Sciatic nerve (tissue), 2 donors: ENCODE measurements around the gene TLK1. TPM values are rescaled to one million over a fixed set of nuclear protein-coding genes. Genes with fewer than 3 reads are reported as not detected.
"Not testable (repeated sequence)": the region's sequence is repeated elsewhere in the genome, so short reads cannot be mapped to it uniquely, and the experiment has no call there.

ENCODE experiments used
- ATAC-seq: fragments of 200-7000 bp; cut with Tn5 transposase; one replicate; pipeline ENCODE4 v1.9.1; 2020; ENCODE audit warnings: mild to moderate bottlenecking, moderate library complexity
- DNase-seq: peaks from one replicate; pipeline ENCODE4 v3.0.0-alpha.2; 2020; ENCODE audit warnings: low spot score
- intact Hi-C: fragments of 100-400 bp; cut with DNase I; formaldehyde crosslinking; loops from one replicate; pipeline ENCODE4 v1.14.2; 2022
- total RNA-seq: library from RNA; stranded (reverse); fragmentation: NEBNext Ultra II Directional; extraction: Animal tissue kit (Norgen Biotek cat#: 25700); gene quantifications from one replicate; pipeline ENCODE4 v1.2.1, GENCODE V29; 2021
- donor health status: DM: no; HTN: no; CAD: no.
- donor health status: DM: no; HTN: no; CAD: no.

TLK1 gene
- total RNA-seq, 1 donor from 2014 or later, result 56.8 TPM

DNA sequence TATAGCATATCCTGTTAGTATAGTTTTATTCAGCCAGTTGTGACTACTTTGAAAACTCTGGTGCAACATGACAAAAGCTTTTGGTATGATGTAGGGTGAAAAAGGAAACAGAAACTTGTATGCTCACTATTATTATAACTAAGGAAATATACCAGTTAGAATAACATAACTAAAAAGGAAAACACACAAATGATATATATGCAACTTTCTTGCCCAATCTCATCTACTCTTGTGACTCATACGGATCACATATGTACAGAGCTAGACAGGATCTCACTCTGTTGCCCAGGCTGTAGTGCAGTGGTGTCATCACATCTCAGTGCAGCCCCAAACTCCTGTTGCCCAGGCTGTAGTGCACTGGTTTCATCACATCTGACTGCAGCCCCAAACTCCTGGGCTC, 12.4 kb upstream of the TLK1 start:
- ATAC-seq, result no peak
- intact Hi-C loops, result no loop called here

DNA sequence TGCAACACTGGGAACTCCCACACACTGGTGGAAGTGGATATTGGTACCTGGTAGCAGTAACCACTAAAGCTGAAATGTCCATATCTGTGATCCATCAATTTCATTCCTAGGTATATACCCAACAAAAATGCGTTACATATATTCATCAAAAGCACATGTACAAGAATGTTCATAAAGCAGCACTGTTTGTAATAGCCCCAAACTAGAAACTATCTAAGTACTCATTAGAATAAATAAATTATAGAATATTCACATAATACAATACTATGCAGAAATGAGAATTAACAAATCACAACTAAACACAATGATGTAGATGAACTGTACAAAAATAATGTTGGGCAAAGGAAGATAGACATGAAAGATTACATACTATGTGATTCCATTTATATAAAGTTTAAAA, 11.1 kb upstream of the TLK1 start:
- DNase-seq (no peak), ATAC-seq (no peak)
- intact Hi-C loops, result no loop called here

More for the DNA sequence above, 12.4 kb upstream of the TLK1 start:
- DNase-seq, result no peak

DNA sequence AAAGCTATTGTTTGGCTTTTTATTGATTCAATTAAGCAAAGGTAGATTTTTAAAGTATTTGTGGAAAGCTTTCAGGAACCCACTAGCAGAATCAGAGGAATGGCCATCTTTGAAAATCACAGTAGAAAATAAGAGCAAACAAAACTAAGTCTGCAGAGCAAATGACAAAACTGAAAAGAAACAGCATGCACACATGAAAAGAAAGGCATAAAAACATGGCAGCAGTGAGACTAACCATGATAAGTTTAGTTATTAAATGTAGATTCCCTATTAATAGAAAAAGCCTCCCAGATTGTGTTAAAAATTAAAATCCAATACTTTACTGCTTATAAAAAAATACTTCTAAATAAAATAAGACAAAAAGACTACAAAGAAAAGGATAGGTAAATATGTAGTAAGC, 9.1 kb upstream of the TLK1 start:
- intact Hi-C loops, result no loop called here
- DNase-seq (no peak), ATAC-seq (no peak)

DNA sequence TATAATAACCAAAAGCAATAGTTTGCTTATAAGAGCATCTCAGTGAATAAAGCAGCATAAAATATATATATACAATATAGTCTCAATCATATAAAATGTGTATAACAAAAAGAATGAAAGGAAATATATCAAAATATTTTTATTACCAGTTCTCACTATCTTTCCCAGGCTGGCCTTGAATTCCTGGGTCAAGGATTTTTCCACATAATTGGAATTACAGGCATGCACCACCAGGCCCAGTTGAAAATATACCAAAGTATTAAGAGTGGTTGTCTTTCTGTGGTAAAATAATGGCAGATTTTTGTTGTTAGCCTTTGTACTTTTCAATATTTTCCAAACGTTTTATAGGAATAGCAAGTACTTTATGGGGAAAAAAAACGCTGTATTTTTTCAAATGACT, 8.6 kb upstream of the TLK1 start:
- DNase-seq (no peak), ATAC-seq (no peak)
- intact Hi-C loops, result no loop called here

DNA sequence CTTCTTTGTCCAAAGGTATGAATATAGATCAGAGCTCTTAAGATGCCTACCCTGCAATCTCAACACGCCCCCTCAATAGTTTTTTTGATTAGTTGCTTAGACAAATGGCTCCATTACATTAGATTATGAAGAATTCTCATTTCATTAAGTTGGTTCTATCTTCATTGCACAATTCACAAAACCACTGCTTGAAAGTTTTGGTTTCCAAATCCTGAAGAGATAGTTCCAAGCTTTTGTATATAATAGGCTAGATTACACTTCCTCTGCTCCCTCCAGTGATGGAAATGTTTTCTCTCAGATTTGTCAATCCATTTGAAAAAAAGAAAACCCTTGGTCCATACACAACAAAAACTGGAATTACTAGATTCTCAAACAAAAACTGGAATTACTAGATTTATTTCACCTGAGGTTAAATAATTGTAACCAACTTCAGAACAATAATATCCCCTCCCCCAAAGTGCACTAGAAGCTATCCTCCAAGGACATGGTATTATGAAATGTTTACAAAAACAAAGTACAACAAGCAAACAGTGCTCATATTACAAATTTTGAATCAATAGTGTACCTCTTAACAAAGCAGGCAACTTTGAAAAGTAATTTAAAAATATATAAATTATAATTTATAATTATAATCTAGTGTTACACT, 6.8 kb upstream of the TLK1 start:
- no peak for ATAC-seq
- no peak for DNase-seq
- intact Hi-C loops, result no loop called here

DNA sequence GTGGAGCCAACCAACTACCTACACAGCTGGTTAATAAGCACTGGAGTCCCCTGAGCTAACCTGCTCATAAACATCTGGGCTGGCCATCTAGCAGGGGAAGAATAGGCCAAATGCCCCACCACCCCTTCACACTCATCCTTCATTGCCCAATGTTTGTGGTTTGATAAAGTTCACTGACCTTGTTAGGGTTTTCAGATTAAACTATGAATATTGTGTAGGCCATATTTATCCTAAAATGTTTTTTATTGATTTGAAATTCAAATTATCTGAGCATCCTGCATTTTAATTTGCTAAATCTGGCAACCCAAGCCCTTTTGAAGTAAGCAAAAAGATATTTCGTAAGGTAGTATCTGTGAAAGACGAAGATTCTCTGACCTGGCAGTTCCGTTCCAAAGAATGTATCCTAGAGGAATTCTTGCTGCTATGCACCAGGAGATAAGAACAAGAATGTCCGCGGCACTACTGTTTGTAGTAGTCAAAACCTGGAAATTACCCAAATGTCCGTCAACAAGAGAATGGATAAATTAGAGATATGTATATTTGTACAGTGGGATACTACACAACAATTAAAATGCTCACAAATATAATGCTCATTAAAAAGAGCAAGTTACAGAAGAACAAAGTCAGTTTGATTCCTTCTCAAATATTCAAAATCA, 5.8 kb upstream of the TLK1 start:
- intact Hi-C loops, result no loop called here
- DNase-seq, result no peak
- ATAC-seq, result no peak

DNA sequence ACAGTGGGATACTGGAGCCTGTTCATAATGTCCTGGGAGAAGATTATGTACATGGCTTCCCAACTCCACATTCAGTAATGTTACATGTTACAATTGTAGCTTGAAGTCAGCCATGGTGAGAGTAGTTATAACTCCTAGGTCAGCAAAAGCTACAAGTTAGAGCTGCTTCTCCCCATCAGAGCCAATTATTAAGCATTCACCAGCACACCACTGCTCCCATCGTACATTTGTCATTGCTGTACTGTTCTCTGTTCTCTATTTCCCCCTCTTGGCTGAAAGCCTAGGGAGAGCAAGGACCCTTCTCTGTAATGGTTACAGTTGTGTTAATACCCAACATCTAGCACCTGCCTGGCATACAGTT, 5.3 kb upstream of the TLK1 start:
- intact Hi-C loops, result no loop called here
- ATAC-seq (no peak), DNase-seq (no peak)

DNA sequence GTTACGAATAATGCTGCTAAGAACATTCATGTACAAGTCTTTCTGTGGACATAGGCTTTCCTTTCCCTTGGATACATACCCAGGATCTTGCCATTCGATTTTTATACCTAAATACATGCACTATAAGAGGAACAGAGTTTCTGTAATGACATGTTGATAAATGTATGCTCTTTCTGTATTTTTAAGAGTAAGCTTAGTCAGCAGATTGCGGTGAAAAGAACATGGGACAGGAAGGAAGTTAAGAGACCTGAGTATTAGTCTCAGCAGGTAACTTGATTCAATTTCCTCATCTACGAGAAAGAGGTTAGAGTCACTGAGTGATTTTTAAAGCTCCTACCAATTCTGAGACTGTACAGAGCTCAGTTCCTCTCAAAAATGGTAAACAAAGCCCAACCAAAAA, 2.6 kb upstream of the TLK1 start:
- intact Hi-C loops, result no loop called here
- DNase-seq (no peak), ATAC-seq (no peak)

DNA sequence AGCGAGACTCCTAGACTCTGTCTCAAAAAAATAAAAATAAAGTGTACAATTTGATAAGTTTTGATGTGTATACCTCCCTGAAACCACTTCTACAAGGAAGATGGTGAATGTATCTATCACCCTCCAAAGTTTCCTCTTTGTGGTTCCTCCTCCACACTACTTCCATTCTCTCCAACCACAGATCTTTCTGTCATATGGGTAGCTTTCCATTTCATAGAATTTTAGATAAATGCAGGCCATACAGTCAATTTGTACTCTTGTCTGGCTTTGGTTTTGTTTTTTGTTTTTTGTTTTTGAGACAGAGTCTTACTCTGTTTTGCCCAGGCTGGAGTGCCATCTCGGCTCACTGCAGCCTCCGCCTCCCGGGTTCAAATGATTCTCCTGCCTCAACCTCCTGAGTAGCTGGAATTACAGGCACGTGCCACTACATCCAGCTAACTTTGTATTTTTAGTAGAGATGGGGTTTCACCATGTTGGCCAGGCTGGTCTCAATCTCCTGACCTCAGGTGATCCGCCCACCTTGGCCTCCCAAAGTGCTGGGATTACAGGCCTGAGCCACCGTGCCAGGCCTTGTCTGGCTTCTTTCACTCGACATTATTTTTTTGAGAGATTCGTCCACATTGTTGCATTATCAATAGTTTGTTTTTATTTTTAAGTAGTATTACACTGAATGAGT, 2.0 kb upstream of the TLK1 start:
- intact Hi-C loops, DNase-seq, ATAC-seq: not testable (repeated sequence)

DNA sequence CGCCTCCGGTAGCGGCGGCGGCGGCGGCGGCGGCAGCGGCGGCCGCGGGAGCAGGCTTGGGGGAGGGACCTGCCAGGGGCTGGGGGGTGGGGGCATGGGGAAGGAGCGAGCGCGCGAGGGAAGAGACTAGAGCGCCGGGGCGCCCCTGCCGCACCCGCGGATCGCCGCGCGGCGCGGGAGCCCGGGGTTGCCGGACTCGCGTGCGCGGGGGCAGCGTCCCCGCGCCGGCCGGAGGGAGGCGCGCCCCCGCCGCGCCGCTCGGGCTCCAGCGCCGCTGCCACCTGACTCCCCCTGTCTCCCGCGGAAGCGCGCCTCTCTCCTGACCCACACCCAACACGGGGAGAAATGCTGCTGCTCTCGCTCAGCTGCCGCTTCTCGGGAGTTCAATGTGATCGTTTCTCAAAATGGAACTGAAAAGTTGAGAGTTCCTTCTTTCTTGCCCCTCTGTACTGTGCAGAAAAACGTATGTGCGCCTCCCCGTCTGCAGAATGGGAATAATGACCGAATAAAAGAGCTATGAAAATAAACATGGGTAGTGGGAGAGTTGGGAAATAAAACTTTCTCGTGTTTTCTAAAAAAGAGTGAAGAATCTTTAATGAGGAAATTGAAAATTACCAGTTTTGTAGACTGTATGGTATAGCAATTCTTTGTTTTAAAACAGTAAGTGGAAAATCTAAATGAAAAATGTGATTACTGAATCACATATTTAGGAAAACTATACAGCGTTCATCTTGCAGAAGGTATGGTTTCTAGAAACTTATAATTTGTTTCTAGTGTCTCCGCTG, 455 bp upstream of the TLK1 start:
- intact Hi-C loops, result no loop called here
- peak; percentile 85 for ATAC-seq
- DNase-seq, result peak; percentile 82

DNA sequence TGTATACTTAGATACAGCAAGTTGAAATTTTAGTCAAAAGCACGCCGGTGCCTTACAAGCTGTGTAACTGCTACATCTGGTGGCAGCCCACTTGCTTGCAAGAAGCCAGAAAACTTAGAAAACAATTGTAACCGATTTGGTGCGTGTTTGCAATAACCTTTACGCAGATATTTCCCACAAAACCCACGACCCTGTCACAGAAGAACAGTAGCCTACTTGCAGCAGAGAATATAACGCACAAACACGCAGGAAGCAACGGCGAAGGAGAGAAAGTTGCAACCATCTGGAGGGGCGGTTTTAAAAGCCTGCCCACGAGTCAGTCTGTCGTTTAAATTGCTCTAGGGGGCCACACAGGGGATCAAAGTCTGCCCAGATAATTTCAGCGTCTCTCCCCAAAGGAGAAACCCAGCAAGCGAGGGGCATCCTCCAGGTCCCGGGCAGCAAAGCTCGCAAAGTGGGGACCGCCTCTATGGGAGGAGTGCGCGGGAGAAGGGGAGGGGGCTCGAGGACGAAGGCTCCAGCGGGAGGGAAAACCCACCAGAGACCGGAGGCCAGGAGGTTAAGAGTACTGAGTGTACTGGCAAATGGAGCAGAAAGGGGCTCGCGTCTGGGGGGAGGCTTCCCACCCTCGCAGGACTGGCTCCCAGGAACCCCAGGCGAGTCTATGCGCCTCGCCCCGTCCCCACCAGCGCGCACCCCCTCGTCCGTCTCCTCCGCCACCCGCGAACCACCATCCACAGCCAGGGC, 1.1 kb downstream of the TLK1 start:
- intact Hi-C loops, result no loop called here
- ATAC-seq (peak; percentile 80), DNase-seq (peak; percentile 66)

DNA sequence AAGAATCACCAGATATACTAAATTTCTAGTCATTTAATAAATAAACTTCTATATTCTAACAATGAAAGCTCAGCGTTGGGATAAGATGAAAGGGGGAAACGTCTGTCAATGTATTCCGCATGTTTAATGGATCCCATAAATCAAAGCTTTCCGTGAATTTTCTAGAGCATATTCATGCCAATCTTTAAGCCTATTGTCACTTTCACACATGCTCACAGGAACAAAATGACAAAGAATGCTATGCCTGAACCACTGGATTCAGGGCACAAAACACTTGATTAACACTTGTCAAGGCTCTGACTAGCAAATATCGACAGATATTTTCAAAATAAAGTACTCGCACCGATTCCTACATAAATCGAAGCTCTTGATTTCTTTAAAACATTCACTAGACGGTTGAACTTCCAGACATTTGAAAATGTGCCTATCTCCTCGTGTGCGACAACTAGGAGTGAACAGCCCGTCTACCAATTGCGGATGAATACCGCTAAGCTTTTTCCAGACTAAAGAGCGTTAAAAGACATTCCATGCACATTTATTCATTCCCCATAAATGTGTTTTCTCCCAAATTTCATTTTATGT, 1.8 kb downstream of the TLK1 start:
- no peak for ATAC-seq
- intact Hi-C loops, result no loop called here
- no peak for DNase-seq

DNA sequence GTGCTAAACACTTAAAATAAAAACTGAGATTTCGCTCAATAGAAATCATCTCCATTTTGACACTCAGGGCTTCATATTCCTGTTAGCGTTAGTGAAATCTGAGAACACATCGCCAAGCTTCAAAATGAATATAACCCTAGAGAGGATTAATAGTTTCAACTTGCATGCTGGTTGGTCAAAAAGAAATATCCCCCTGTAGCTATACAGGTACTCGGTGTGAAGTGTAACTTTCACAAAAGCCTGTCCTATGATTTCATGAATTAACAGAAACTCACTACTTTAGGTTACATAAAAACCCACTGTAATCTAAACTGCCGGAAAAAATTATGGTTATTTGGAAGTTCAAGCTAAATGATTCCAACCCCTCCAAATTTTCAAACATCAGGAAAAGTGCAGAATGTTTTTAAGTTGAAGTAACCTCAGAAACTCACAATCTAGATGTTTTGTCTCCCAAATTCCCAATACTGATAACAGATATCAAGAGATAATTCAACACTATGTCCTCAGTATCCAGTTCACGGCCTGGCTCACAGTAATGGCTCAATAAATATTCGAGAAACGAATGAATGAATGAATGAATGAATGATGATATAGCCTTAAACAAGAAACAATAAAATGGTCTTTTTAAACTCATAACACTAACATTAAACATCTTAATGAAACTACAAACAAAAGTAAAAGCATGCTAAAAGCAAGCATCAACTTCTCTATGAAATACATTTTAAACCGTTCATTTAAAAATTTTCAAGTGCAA, 2.5 kb downstream of the TLK1 start:
- DNase-seq (no peak), ATAC-seq (no peak)
- intact Hi-C loops, result no loop called here

DNA sequence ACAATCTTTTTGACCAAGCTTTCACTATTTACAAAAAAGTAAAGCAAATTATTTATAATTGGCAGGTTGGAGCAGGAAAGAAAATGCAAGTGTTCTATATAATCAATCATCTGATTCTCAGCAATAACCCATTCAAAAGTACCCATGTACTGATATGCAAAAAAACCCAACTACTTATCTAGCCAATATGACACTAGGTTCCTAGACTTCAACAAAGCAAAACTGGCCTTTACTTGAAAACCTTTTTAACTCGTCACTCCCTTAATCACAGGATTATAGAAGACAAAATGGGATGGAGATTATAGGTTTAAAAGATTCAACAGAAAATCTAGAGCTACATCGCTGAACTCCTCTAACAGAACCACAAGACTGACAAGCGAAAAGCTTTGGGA, 3.6 kb downstream of the TLK1 start:
- ATAC-seq (no peak), DNase-seq (no peak)
- intact Hi-C loops, result no loop called here

DNA sequence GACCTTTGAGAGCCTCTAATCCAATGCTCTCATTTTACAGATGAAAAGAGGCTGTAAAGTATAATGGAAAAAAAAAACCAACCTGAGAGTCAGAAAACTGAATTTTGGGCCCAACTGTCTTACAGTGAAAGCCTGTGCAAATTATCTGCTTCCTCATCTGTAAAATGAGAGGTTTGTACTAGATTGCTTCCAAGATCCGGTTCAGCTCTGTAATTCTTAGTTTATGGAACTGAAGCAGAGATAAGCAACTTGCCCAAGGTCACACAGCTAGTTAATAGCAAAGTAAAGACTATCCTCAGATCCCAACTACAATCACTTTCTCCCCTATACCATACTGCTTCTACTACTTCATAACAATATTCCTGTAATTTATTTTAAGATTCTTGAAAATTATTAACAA, 6.3 kb downstream of the TLK1 start:
- DNase-seq (no peak), ATAC-seq (no peak)
- intact Hi-C loops, result no loop called here

DNA sequence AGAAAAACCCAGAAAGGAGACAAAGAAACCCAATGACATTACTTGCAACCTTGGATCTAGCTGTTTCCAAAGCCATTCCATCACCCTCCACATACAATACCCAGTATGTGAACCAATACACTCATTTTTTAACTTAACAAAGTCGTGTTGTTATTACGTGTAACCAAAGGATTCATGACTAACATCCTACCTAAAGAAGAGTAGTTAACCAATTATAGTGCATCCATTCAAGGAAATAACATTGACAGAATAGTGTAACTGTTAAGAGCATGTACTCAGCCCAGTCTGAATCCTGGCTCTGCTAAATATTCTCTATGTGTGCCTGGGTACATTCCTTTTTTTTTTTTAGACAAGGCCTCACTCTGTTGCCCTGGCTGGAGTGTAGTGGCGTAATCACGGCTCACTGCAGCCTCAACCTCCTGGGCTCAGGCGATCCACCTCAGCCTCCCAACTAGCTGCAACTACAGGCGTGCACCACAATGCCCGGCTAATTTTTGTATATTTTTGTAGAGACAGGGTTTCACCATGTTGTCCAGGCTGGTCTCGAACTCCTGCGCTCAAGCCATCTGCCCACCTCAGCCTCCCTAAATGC, 9.9 kb downstream of the TLK1 start:
- ATAC-seq, result no peak
- DNase-seq, result no peak
- intact Hi-C loops, result no loop called here

DNA sequence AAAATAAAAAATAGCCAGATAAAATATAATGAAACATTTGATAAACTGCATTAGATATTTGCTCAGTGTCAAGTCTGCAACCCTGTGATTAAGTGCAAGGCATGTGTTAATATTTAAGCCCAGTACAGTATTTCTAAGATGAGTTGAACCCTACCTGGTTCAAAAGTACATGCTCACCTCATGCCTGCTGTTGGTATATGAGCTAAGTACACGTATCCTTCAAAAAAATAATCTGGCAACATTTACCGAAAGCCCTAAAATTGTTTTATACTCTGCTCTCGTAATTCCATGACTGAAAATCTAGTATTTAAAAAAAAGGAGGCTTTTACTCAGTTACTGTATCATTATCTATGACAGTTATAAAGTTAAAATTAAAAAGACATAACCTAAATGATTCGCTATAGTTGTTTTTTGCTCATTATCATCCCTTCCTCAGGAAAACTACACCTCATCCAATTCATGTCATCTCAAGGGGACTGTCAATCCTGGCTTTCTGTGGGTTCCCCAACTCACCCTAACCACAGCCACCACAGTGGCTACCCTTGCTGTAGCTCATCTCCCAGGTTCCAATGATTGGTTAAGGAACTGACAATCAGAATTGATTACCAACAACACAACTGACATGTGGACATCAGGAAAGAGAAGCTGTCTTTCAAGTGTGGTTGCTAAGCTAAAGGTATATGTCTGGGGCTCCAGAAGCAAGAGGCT, 10.6 kb downstream of the TLK1 start:
- no peak for DNase-seq
- intact Hi-C loops, result no loop called here
- no peak for ATAC-seq
